Liver (tissue), 3 donors: Measurements from ENCODE around the gene UBA6.
"Not testable (repeated sequence)": the region's sequence is repeated elsewhere in the genome, so short reads cannot be mapped to it uniquely, and the experiment has no call there.

Experiments
- ATF3 ChIP-seq: IDR thresholded peaks from 2 replicates; pipeline ENCODE4 v1.6.1; 2016; ENCODE audit warnings: antibody characterized with exemption
- CTCF ChIP-seq: fragments of 150-350 bp; IDR thresholded peaks from 2 replicates; pipeline ENCODE4 v1.5.1; 2017; ENCODE audit warnings: improper control_type of control experiment, low read depth, low read length; ENCODE audit not compliant: missing input control
- NR2F2 ChIP-seq: IDR thresholded peaks from 2 replicates; pipeline ENCODE4 v1.6.1; 2016; ENCODE audit warnings: antibody characterized with exemption
- REST ChIP-seq: IDR thresholded peaks from 2 replicates; pipeline ENCODE4 v1.6.1; 2016; ENCODE audit warnings: antibody characterized with exemption, mild to moderate bottlenecking
- TAF1 ChIP-seq: conservative IDR thresholded peaks from 2 replicates; pipeline ENCODE4 v1.6.1; 2016; ENCODE audit warnings: antibody characterized with exemption, mild to moderate bottlenecking
- YY1 ChIP-seq: IDR thresholded peaks from 2 replicates; pipeline ENCODE4 v1.6.1; 2016; ENCODE audit warnings: antibody characterized with exemption, mild to moderate bottlenecking
- donor health status: healthy.
- donor health status: healthy.

DNA sequence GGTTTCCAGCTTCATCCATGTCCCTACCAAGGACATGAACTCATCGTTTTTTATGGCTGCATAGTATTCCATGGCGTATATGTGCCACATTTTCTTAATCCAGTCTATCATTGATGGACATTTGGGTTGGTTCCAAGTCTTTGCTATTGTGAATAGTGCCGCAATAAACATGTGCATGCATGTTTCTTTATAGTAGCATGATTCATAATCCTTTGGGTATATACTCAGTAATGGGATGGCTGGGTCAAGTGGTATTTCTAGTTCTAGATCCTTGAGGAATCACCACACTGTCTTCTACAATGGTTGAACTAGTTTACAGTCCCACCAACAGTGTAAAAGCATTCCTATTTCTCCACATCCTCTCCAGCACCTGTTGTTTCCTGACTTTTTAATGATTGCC is 29.6 kb upstream of the UBA6 start:
- not testable (repeated sequence) for TF ChIP-seq CTCF, YY1, NR2F2, TAF1, ATF3, REST
